K562 (cell line): ENCODE measurements around the gene SYVN1. TPM values are rescaled to one million over a fixed set of nuclear protein-coding genes. Genes with fewer than 3 reads are reported as not detected.

Experiments used
- E2F8 ChIP-seq: fragments of 450-650 bp; IDR thresholded peaks from 2 replicates; pipeline ENCODE4 v1.7.1; 2018; ENCODE audit warnings: mild to moderate bottlenecking, low read depth; ENCODE audit not compliant: partially characterized antibody
- FOXK2 ChIP-seq, 2 experiments: fragments of 450-650 bp; IDR thresholded peaks in 1 of 2; conservative IDR thresholded peaks in 1 of 2; 2 replicates each; pipeline ENCODE4 v1.6.1; 2016; ENCODE audit warnings: low read depth in 2 of 2, mild to moderate bottlenecking in 1 of 2
- MTA3 ChIP-seq: fragments of 450-650 bp; formaldehyde crosslinking; IDR thresholded peaks from 2 replicates; pipeline ENCODE4 v1.6.1; 2017; ENCODE audit warnings: mild to moderate bottlenecking, borderline replicate concordance
- STAT6 ChIP-seq: sonication (generic); formaldehyde crosslinking; IDR thresholded peaks from 2 replicates; pipeline ENCODE4 v1.8.1; 2023; ENCODE audit warnings: mild to moderate bottlenecking, missing genetic modification reagents
- ZNF407 ChIP-seq: fragments of 450-650 bp; IDR thresholded peaks from 2 replicates; pipeline ENCODE4 v1.6.1; 2016; ENCODE audit warnings: low read depth
- ZNF445 ChIP-seq: fragments of 250-450 bp; sonication (Bioruptor Pico); IDR thresholded peaks from 2 replicates; pipeline ENCODE4 v1.4.0; 2020; ENCODE audit warnings: low read depth, mild to moderate bottlenecking, moderate library complexity
- polyA plus RNA-seq, 8 experiments: library from polyadenylated mRNA; depleted of rRNA in 4 of 8; stranded (reverse) in 5 of 8; unstranded in 3 of 8; fragments of >200 nt; fragmentation: Nextera tagmentation in 2 of 8; fragmentation: Illumina TruSeq in 1 of 8; extraction: Ambion mirVana in 2 of 8; extraction: Trizol in 1 of 8; gene quantifications; 2 replicates each; pipeline versions ENCODE4 v1.2.1 to v1.2.3, GENCODE V29; 2011 to 2014; ENCODE audit warnings: inconsistent platforms in 1 of 8, missing spikeins in 1 of 8
- total RNA-seq, 7 experiments: library from RNA; depleted of rRNA in 6 of 7; stranded (reverse); fragments of >200 nt in 6 of 7; fragmentation: Illumina TruSeq in 2 of 7; extraction: Trizol in 2 of 7; gene quantifications; 2 replicates each; pipeline versions ENCODE4 v1.2.1 to v1.2.3, GENCODE V29; 2011 to 2021; ENCODE audit warnings: low replicate concordance in 1 of 7
- TF ChIP-seq, protein P1 (sequence below): fragments of 200-800 bp; sonication (Bioruptor generic); IDR thresholded peaks from 2 replicates; pipeline ENCODE4 v1.6.1; 2017; ENCODE audit warnings: missing genetic modification characterization, missing compliant biosample characterization
- TF ChIP-seq, protein P2 (sequence below): fragments of 450-650 bp; formaldehyde crosslinking; IDR thresholded peaks from 2 replicates; pipeline ENCODE4 v1.4.0; 2020; ENCODE audit warnings: mild to moderate bottlenecking, moderate library complexity

Gene SYVN1
- total and polyA plus RNA-seq, 9 of the 15 experiments (the other 6 are each of a cell fraction or from before 2014, with no cell fraction given): 0.41 to 47.4 (median 9.9) TPM

DNA sequence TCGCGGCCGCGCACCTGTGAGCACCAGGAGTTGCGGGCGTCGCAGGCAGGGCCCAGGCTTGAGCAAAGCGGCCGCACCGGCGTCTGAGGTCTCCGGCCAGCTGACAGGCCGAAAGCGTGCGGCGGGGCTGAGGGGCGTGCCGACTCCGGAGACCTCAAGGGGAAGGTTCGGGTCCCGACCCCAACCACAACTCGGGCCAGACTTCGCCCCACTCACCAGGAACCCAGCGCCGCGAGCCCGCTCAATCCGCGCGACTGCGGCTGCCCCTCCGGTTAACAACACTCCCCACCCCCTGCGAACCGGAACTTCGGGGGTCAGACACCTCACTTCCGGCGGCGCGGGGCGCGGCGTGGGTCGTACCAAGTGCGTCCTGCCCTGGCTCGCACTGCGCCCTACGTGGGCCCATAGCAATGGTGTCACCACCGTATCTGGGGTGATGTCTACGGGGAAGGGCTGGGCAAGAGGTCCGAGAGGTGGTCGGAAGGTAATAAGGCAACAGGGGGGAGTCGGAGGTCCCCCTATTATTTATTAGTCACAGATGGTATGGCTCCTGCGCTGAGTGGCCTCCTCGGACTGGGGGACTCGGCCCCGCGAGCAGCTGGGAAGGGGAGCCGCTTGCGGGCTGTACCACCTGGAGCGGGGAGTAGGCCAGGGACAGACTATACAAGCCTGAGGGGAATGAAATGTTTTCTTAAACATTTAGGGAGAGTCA is at the start of gene SYVN1 (continued):
- TF ChIP-seq ZNF407 (peak; percentile 64), ZNF445 (peak; percentile 34; the same call in 1 of the 2 replicates), MTA3 (0 out of 2 replicates have a peak, but pooled peaks have one; percentile 70), STAT6 (0 out of 2 replicates have a peak, but pooled peaks have one; percentile 15), E2F8 (peak; percentile 77), FOXK2 (conservative IDR thresholded peaks at IDR 0.05 in 1 of 2, IDR thresholded peaks at IDR 0.05 in 1 of 2; ENCODE audit: low read depth in 2 of 2) (peak; percentile 60 to 100)
- TF ChIP-seq, protein P1, sequence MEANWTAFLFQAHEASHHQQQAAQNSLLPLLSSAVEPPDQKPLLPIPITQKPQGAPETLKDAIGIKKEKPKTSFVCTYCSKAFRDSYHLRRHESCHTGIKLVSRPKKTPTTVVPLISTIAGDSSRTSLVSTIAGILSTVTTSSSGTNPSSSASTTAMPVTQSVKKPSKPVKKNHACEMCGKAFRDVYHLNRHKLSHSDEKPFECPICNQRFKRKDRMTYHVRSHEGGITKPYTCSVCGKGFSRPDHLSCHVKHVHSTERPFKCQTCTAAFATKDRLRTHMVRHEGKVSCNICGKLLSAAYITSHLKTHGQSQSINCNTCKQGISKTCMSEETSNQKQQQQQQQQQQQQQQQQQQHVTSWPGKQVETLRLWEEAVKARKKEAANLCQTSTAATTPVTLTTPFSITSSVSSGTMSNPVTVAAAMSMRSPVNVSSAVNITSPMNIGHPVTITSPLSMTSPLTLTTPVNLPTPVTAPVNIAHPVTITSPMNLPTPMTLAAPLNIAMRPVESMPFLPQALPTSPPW (CRISPR knock-in tag): peak; percentile 89
- TF ChIP-seq, protein P2, sequence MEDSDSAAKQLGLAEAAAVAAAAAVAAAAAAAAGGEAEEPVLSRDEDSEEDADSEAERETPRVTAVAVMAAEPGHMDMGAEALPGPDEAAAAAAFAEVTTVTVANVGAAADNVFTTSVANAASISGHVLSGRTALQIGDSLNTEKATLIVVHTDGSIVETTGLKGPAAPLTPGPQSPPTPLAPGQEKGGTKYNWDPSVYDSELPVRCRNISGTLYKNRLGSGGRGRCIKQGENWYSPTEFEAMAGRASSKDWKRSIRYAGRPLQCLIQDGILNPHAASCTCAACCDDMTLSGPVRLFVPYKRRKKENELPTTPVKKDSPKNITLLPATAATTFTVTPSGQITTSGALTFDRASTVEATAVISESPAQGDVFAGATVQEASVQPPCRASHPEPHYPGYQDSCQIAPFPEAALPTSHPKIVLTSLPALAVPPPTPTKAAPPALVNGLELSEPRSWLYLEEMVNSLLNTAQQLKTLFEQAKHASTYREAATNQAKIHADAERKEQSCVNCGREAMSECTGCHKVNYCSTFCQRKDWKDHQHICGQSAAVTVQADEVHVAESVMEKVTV (CRISPR knock-in tag): peak; percentile 44; the same call in 1 of the 2 replicates
